CD8-positive, alpha-beta memory T cell (primary cell): ENCODE results near the gene INO80. TPM values are rescaled to one million over a fixed set of nuclear protein-coding genes. Genes with fewer than 3 reads are reported as not detected.

Source experiments
- CTCF ChIA-PET: fragments of 350-600 bp; sonication (Branson Sonifier 250); formaldehyde crosslinking; loops from one replicate; lab custom pipeline; 2021; ENCODE audit warnings: antibody characterized with exemption; lab: Charles Lee
- POLR2A ChIA-PET: fragments of 350-600 bp; sonication (Branson Sonifier 250); formaldehyde crosslinking; loops from one replicate; lab custom pipeline; 2021; ENCODE audit warnings: antibody characterized with exemption; lab: Charles Lee
- DNase-seq, 5 donors: peaks; one replicate each; pipeline versions ENCODE4 v3.0.0 to v3.0.0-alpha.2; 2020 to 2022; ENCODE audit warnings: mixed read lengths in 1 of 5
- H3K27ac ChIP-seq: one replicate; pipeline ENCODE4 v1.7.0; 2013; ENCODE audit warnings: low read depth, mild to moderate bottlenecking, low read length, moderate library complexity
- H3K27me3 ChIP-seq: 2 replicates; pipeline ENCODE4 v1.7.0; 2013; ENCODE audit warnings: low read length, mild to moderate bottlenecking; ENCODE audit not compliant: insufficient read depth, poor library complexity, severe bottlenecking
- H3K36me3 ChIP-seq: 2 replicates; pipeline ENCODE4 v1.7.0; 2013; ENCODE audit warnings: mild to moderate bottlenecking, low read length, moderate library complexity; ENCODE audit not compliant: insufficient read depth
- H3K4me1 ChIP-seq: 2 replicates; pipeline ENCODE4 v1.7.0; 2013; ENCODE audit warnings: mild to moderate bottlenecking, low read length, moderate library complexity; ENCODE audit not compliant: insufficient read depth
- H3K4me3 ChIP-seq: 2 replicates; pipeline ENCODE4 v1.7.0; 2013; ENCODE audit warnings: mild to moderate bottlenecking, low read length
- H3K9me3 ChIP-seq: 2 replicates; pipeline ENCODE4 v1.7.0; 2013; ENCODE audit warnings: mild to moderate bottlenecking, low read length
- H3K27ac Mint-ChIP-seq, 8 donors: one replicate each; pipeline ENCODE4 v1.8.0; 2020 to 2021; ENCODE audit warnings: mixed read lengths in 8 of 8, mild to moderate bottlenecking in 6 of 8, inconsistent platforms in 3 of 8, moderate library complexity in 3 of 8
- H3K27me3 Mint-ChIP-seq, 2 donors: one replicate each; pipeline ENCODE4 v1.8.0; 2020 to 2021; ENCODE audit warnings: mixed read lengths in 2 of 2, mild to moderate bottlenecking in 1 of 2, moderate library complexity in 1 of 2
- H3K36me3 Mint-ChIP-seq, 3 donors: one replicate each; pipeline ENCODE4 v1.8.0; 2020 to 2021; ENCODE audit warnings: mixed read lengths in 3 of 3, inconsistent platforms in 1 of 3, mild to moderate bottlenecking in 1 of 3
- H3K4me1 Mint-ChIP-seq, 3 donors: one replicate each; pipeline ENCODE4 v1.8.0; 2020 to 2021; ENCODE audit warnings: mixed read lengths in 3 of 3, inconsistent platforms in 1 of 3, mild to moderate bottlenecking in 1 of 3
- H3K4me3 Mint-ChIP-seq, 7 donors: one replicate each; pipeline ENCODE4 v1.8.0; 2020 to 2021; ENCODE audit warnings: mixed read lengths in 7 of 7, mild to moderate bottlenecking in 6 of 7, moderate library complexity in 4 of 7, inconsistent platforms in 2 of 7
- H3K9me3 Mint-ChIP-seq, 5 donors: one replicate each; pipeline ENCODE4 v1.8.0; 2020 to 2022; ENCODE audit warnings: mixed read lengths in 5 of 5, mild to moderate bottlenecking in 3 of 5, moderate library complexity in 2 of 5, inconsistent platforms in 1 of 5
- polyA plus RNA-seq: library from polyadenylated mRNA; unstranded; fragments of 300-500 nt; fragmentation: Illumina TruSeq; gene quantifications from one replicate; pipeline ENCODE4 v1.2.3, GENCODE V29; 2021
- total RNA-seq, 2 experiments: library from RNA; stranded (reverse); gene quantifications; one replicate each; pipeline ENCODE4 v1.2.3, GENCODE V29; 2021

INO80 gene
- total and polyA plus RNA-seq, 3 experiments from 2014 or later: 7.2 to 29.2 (median 26.3) TPM

DNA sequence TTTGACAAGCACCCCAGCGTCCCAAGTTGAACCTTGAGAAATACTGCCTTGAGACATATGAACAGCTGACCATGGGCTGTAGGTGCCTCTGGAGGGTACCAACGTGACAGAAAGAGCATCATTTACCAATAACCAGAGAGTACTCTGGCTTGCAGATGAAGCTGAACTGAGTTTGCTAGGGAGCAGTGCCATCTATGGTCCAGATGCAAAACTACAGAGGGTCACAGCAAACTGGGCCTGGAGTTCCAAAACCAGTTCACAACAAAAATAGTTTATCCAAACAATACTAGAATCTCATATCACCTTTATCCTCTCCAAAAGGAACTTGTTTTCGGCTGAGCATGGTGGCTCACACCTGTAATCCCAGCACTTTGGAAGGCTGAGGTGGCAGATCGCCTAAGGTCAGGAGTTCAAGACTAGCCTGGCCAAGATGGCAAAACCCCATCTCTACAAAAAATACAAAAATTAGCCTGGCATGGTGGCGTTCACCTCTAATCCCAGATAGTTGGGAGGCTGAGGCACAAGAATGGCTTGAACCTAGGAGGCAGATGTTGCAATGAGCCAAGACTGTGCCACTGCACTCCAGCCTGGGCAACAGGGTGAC, 93.5 kb downstream of the INO80 start:
- Mint-ChIP-seq H3K36me3 (peaks cover 0 to 77% (median 12%) of the 10 kb centered on the region in 3 donors), H3K27me3 (no peaks in the 10 kb centered on the region), H3K4me3 (no peak overlapping the region), H3K9me3 (no peaks in the 10 kb centered on the region), H3K27ac (no peak overlapping the region), H3K4me1 (peaks cover 1 to 3% (median 2%) of the 10 kb centered on the region in 3 donors)
- H3K36me3 ChIP-seq: peaks cover 22% of the 10 kb centered on the region
- no peaks in the 10 kb centered on the region for H3K9me3 ChIP-seq
- ChIA-PET CTCF (interaction anchor here (1.1 to 7.3 kb wide), 2 partner anchors 9 to 117 kb away, joined by 3 to 56 read pairs; no protein-coding TSS in a partner anchor), POLR2A (no interaction called here)
- no peak overlapping the region for H3K27ac ChIP-seq
- H3K27me3 ChIP-seq: no peaks in the 10 kb centered on the region
- no peak overlapping the region for H3K4me3 ChIP-seq
- no peaks in the 10 kb centered on the region for H3K4me1 ChIP-seq
- DNase-seq: peak in 2 of 5 donors; percentile 13 to 33

GRCh38 chr15:41020829-41021228, 95.3 kb downstream of the INO80 start:
- CTCF ChIA-PET: interaction anchor here (7.3 kb wide), 1 partner anchor 116 kb away, joined by 56 read pairs; no protein-coding TSS in a partner anchor
- Histone ChIP-seq H3K27ac (no peak overlapping the region), H3K36me3 (peaks cover 21% of the 10 kb centered on the region), H3K27me3 (no peaks in the 10 kb centered on the region), H3K9me3 (no peaks in the 10 kb centered on the region), H3K4me3 (no peak overlapping the region), H3K4me1 (no peaks in the 10 kb centered on the region)
- Mint-ChIP-seq H3K27ac (no peak overlapping the region), H3K27me3 (no peaks in the 10 kb centered on the region), H3K4me1 (peaks cover 4 to 11% (median 8%) of the 10 kb centered on the region in 3 donors), H3K4me3 (no peak overlapping the region), H3K9me3 (no peaks in the 10 kb centered on the region), H3K36me3 (peaks cover 0 to 79% (median 9%) of the 10 kb centered on the region in 3 donors)
- POLR2A ChIA-PET: no interaction called here
- DNase-seq: no peak

DNA sequence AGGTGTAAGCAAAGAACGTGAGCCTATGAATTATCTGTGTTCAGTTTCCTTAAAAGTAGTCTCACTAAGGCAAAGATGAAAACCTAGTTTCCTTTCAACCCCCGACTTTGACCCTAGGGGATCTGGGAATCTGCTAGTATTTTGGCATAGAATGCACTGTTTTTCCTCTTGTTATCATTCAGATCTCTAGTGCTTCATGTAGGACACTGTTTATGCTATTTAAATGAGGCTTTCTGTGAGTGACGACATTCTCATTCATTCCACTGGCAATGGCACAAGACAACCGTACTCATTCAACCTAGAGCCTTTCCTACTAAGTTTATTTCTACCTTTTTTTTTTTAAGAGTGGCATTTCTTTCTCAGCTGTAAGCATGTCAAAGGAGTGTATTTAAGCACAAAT, 95.8 kb downstream of the INO80 start:
- Mint-ChIP-seq H3K27ac (no peak overlapping the region), H3K27me3 (no peaks in the 10 kb centered on the region), H3K4me3 (no peak overlapping the region), H3K4me1 (peaks cover 4 to 11% (median 8%) of the 10 kb centered on the region in 3 donors), H3K9me3 (no peaks in the 10 kb centered on the region), H3K36me3 (peaks cover 0 to 75% (median 9%) of the 10 kb centered on the region in 3 donors)
- H3K27me3 ChIP-seq: no peaks in the 10 kb centered on the region
- H3K36me3 ChIP-seq: peaks cover 18% of the 10 kb centered on the region
- DNase-seq: no peak
- no peaks in the 10 kb centered on the region for H3K9me3 ChIP-seq
- no peak overlapping the region for H3K4me3 ChIP-seq
- CTCF ChIA-PET: no interaction called here
- no peaks in the 10 kb centered on the region for H3K4me1 ChIP-seq
- POLR2A ChIA-PET: no interaction called here
- no peak overlapping the region for H3K27ac ChIP-seq

DNA sequence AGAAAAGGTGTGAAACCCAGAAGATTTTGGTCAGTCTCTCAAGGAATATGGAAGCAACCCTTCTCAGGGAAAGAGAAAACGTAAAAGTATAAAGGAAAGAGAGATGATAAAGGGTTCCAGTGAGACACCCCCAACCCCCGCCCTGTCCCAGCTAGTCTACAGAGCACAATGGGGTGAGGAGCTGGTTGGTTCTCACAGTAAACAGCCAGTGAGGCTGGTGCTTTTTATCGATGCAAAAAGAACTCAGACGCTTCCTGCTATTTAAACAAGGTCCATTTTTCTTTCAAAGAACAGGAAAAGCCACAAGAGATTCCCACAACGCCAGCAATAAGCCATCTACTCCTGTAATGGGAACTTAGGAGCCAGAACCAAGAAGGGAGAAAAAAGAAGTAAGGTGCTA, 96.9 kb downstream of the INO80 start:
- Histone ChIP-seq H3K9me3 (no peaks in the 10 kb centered on the region), H3K27me3 (no peaks in the 10 kb centered on the region), H3K4me1 (no peaks in the 10 kb centered on the region), H3K4me3 (no peak overlapping the region), H3K27ac (no peak overlapping the region), H3K36me3 (peaks cover 27% of the 10 kb centered on the region)
- POLR2A ChIA-PET: no interaction called here
- H3K27ac Mint-ChIP-seq: no peak overlapping the region
- H3K9me3 Mint-ChIP-seq: no peaks in the 10 kb centered on the region
- peaks cover 4 to 11% (median 8%) of the 10 kb centered on the region in 3 donors for H3K4me1 Mint-ChIP-seq
- peaks cover 0 to 75% (median 11%) of the 10 kb centered on the region in 3 donors for H3K36me3 Mint-ChIP-seq
- no peak overlapping the region for H3K4me3 Mint-ChIP-seq
- H3K27me3 Mint-ChIP-seq: no peaks in the 10 kb centered on the region
- CTCF ChIA-PET: interaction anchor here (1.6 kb wide), 1 partner anchor 166 kb away, joined by 4 read pairs; no protein-coding TSS in a partner anchor
- no peak for DNase-seq

- no peaks in the 10 kb centered on the region for H3K27me3 Mint-ChIP-seq
- CTCF ChIA-PET: interaction anchor here (0.9 to 1.6 kb wide), 3 partner anchors 112 to 167 kb away, joined by 3 to 9 read pairs (median 4); no protein-coding TSS in a partner anchor
- no peaks in the 10 kb centered on the region for H3K9me3 Mint-ChIP-seq
- no peak for DNase-seq
- POLR2A ChIA-PET: interaction anchor here (0.6 kb wide), 1 partner anchor 582 kb away, joined by 3 read pairs; no protein-coding TSS in a partner anchor
- peaks cover 4 to 11% (median 8%) of the 10 kb centered on the region in 3 donors for H3K4me1 Mint-ChIP-seq
- no peak overlapping the region for H3K4me3 Mint-ChIP-seq
- Histone ChIP-seq H3K4me1 (no peaks in the 10 kb centered on the region), H3K9me3 (no peaks in the 10 kb centered on the region), H3K27me3 (no peaks in the 10 kb centered on the region), H3K4me3 (no peak overlapping the region), H3K27ac (no peak overlapping the region), H3K36me3 (peaks cover 31% of the 10 kb centered on the region)
- peak overlapping the region in 1 of 8 donors; percentile 13 for H3K27ac Mint-ChIP-seq
- peaks cover 0 to 73% (median 11%) of the 10 kb centered on the region in 3 donors for H3K36me3 Mint-ChIP-seq
Observed at GRCh38 chr15:41018534-41018933, 97.5 kb downstream of the INO80 start.

DNA sequence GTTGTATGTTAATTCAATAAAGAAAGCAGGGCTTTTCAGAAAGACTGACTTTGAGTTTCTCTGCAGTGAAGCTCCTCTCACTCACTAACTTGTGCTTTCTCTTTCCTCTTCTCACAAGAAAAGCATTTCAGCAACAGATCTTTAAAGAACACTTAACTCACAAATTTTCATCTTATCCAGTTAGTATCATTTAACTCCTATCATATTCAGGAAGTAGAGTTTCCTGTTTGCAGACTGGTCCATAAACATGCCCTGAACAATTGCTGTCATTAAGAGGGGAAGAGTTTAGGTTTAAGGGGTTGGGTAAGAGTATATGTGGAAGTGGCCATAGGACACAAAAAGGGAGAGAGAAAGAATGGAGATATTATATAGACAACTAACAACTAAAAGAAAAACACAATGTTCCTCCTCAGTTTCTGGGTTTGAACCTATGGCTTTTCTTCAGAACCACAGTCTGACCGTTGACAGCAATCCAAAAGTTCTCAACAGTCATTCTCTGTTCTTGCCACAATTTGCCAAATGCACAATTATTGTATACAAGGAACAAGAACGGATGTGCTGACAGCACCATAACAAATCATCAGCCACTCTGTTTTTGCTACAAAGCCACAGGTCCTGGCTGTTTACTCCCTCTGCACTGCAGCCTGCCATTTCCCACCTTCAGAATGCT, 98.9 kb downstream of the INO80 start:
- Histone ChIP-seq H3K9me3 (no peaks in the 10 kb centered on the region), H3K36me3 (peaks cover 31% of the 10 kb centered on the region), H3K27me3 (no peaks in the 10 kb centered on the region), H3K4me3 (no peak overlapping the region), H3K27ac (no peak overlapping the region), H3K4me1 (no peaks in the 10 kb centered on the region)
- H3K27me3 Mint-ChIP-seq: no peaks in the 10 kb centered on the region
- H3K4me3 Mint-ChIP-seq: no peak overlapping the region
- POLR2A ChIA-PET: interaction anchor here (0.6 kb wide), 1 partner anchor 230 kb away, joined by 3 read pairs; no protein-coding TSS in a partner anchor
- CTCF ChIA-PET: interaction anchor here (1.3 kb wide), 1 partner anchor 113 kb away, joined by 9 read pairs; no protein-coding TSS in a partner anchor
- peaks cover 4 to 11% (median 8%) of the 10 kb centered on the region in 3 donors for H3K4me1 Mint-ChIP-seq
- no peak for DNase-seq
- peaks cover 0 to 73% (median 13%) of the 10 kb centered on the region in 3 donors for H3K36me3 Mint-ChIP-seq
- no peaks in the 10 kb centered on the region for H3K9me3 Mint-ChIP-seq
- peak overlapping the region in 6 of 8 donors; percentile 5 to 84 (median 36) for H3K27ac Mint-ChIP-seq

- POLR2A ChIA-PET: no interaction called here
Observed at GRCh38 chr15:41013691-41014414, 102.2 kb downstream of the INO80 start.

More at GRCh38 chr15:41013691-41014414, 102.2 kb downstream of the INO80 start:
- Mint-ChIP-seq H3K27me3 (no peaks in the 10 kb centered on the region), H3K4me3 (no peak overlapping the region), H3K9me3 (no peaks in the 10 kb centered on the region), H3K36me3 (peaks cover 0 to 74% (median 13%) of the 10 kb centered on the region in 3 donors), H3K4me1 (peaks cover 4 to 14% (median 8%) of the 10 kb centered on the region in 3 donors), H3K27ac (peak overlapping the region in 1 of 8 donors; percentile 73)
- Histone ChIP-seq H3K36me3 (peaks cover 24% of the 10 kb centered on the region), H3K4me1 (no peaks in the 10 kb centered on the region), H3K27ac (no peak overlapping the region), H3K27me3 (no peaks in the 10 kb centered on the region), H3K4me3 (no peak overlapping the region), H3K9me3 (no peaks in the 10 kb centered on the region)
- CTCF ChIA-PET: interaction anchor here (1.6 kb wide), 1 partner anchor 8 kb away, joined by 3 read pairs; no protein-coding TSS in a partner anchor
- DNase-seq: no peak
